A549 (cell line): ENCODE data around the gene SHANK1.
"Not testable (repeated sequence)": the region's sequence is repeated elsewhere in the genome, so short reads cannot be mapped to it uniquely, and the experiment has no call there.

Source experiments
- CBX8 ChIP-seq: fragments of 200-600 bp; sonication (generic); IDR thresholded peaks from 2 replicates; pipeline ENCODE4 v1.6.1; 2016
- CHD2 ChIP-seq: fragments of 150-350 bp; IDR thresholded peaks from 2 replicates; pipeline ENCODE4 v1.6.1; 2014; ENCODE audit warnings: low read length; ENCODE audit not compliant: partially characterized antibody
- CTCF ChIP-seq: fragments of >200 bp; sonication (Bioruptor Twin); formaldehyde crosslinking; IDR thresholded peaks from 3 replicates; pipeline ENCODE4 v1.5.1; 2016
- JUNB ChIP-seq: fragments of >200 bp; sonication (Bioruptor Twin); formaldehyde crosslinking; IDR thresholded peaks from 2 replicates; pipeline ENCODE4 v1.6.1; 2016
- KDM1A ChIP-seq: fragments of 200-600 bp; sonication (generic); IDR thresholded peaks from 2 replicates; pipeline ENCODE4 v1.6.1; 2016; ENCODE audit warnings: low read depth, mild to moderate bottlenecking
- MAZ ChIP-seq: fragments of 150-350 bp; IDR thresholded peaks from 2 replicates; pipeline ENCODE4 v1.6.1; 2014; ENCODE audit warnings: antibody characterized with exemption, low read depth, low read length, borderline replicate concordance
- MYC ChIP-seq: IDR thresholded peaks from 2 replicates; pipeline ENCODE4 v1.6.1; 2012; ENCODE audit warnings: mild to moderate bottlenecking, inconsistent platforms, low read length, improper control_type of control experiment, borderline replicate concordance
- POLR2A ChIP-seq: IDR thresholded peaks from 2 replicates; pipeline ENCODE4 v1.6.1; 2012; ENCODE audit warnings: mild to moderate bottlenecking, low read length
- REST ChIP-seq: fragments of 200-600 bp; sonication (generic); IDR thresholded peaks from 2 replicates; pipeline ENCODE4 v1.6.1; 2016; ENCODE audit warnings: antibody characterized with exemption, mild to moderate bottlenecking, moderate library complexity
- RNF2 ChIP-seq: fragments of 200-600 bp; sonication (generic); IDR thresholded peaks from 2 replicates; pipeline ENCODE4 v1.6.1; 2016; ENCODE audit warnings: low read depth, mild to moderate bottlenecking, antibody characterized with exemption, moderate library complexity, borderline replicate concordance
- SREBF2 ChIP-seq: fragments of 450-650 bp; IDR thresholded peaks from 2 replicates; pipeline ENCODE4 v1.6.1; 2014; ENCODE audit warnings: mild to moderate bottlenecking, moderate library complexity

GRCh38 chr19:50619184-50619583 lies 100.4 kb downstream of the SHANK1 start:
- not testable (repeated sequence) for TF ChIP-seq CTCF, KDM1A, SREBF2, POLR2A, CHD2, CBX8, MAZ, JUNB, REST, RNF2, MYC
